CD4-positive, alpha-beta T cell treated with Interleukin-10 for 1 hour (primary cell): ENCODE data around the gene TSPAN5.
"Not testable (repeated sequence)": the region's sequence is repeated elsewhere in the genome, so short reads cannot be mapped to it uniquely, and the experiment has no call there.

Experiments used
- DNase-seq: peaks from one replicate; pipeline ENCODE4 v3.0.0-alpha.2; 2020

Gene TSPAN5

DNA sequence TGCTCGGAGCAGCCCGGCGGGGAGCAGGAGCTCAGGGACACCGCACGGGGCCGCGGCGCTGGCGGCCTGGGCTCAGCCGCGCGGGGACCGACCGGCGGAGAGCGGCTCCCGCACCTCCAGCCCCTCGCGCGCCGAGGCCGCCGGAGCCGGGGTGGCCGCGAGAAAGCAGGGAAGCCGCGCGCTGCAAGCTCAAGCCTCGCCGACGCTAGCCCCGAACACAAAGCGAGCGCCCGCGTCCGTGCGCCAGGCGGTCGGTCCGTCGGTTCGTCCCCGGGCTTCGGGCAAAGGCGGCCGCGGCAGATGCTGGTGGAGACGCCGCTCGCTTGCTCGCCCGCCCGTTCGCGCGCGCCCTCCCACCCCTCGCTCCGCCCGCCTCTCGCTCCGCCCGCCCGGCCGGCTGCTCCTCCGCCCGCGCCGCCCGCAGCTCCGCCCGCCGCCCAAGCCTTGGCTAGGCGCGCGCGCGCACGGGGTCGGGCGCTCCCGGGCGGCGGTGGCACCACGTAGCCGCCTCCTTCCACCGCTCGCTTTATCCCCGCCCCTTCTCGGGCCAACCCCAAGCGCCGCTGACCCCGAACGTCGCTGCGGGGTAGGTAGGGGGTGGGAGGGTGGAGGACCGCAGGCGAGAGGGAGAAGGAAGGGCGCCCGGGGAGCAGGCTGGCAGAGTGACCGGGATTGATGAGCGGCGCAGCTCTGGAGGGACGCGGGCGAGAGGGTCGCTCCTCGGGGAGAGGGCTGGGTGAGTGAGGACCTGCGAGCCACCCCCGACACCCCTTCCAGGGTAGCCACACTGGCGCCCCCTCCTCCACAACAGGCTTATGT is at the start of gene TSPAN5:
Gene TSPAN5, minus strand, starts transcription at position 325 of the 819 bp plus-strand sequence.
- DNase-seq: peak; percentile 84

GRCh38 chr4:98706935-98707334 is 48.5 kb upstream of the TSPAN5 start:
- DNase-seq: no peak

GRCh38 chr4:98706200-98706813 is 47.9 kb upstream of the TSPAN5 start:
- peak; percentile 70 for DNase-seq

- not testable (repeated sequence) for DNase-seq
These were observed 47.2 kb upstream of the TSPAN5 start for GRCh38 chr4:98705586-98705985.

- no peak for DNase-seq
These were observed 42.2 kb upstream of the TSPAN5 start for GRCh38 chr4:98700656-98701055.

- no peak for DNase-seq
These were observed 35.7 kb upstream of the TSPAN5 start for GRCh38 chr4:98694076-98694475.

- no peak for DNase-seq
These were observed 34.0 kb upstream of the TSPAN5 start for GRCh38 chr4:98692411-98692810.

DNA sequence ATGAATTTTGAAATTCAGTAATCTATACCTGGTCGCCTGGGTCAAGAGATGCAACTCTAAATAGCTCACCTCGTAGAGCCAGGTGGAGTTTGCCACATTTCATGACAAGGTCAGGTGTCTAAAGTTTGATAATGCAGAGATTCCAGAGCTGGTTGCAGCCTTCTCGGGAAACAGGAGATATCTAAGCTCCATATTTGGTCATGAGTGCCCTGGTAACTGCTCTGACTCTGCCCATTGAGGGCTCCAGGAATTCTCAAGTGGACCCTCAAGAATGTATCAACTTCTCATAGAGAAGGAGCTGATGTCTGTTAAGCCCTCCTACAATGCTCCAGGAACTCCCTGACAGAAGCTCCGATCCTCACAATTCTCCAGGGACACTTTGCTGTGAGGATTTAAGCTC is 33.2 kb upstream of the TSPAN5 start:
- no peak for DNase-seq

DNA sequence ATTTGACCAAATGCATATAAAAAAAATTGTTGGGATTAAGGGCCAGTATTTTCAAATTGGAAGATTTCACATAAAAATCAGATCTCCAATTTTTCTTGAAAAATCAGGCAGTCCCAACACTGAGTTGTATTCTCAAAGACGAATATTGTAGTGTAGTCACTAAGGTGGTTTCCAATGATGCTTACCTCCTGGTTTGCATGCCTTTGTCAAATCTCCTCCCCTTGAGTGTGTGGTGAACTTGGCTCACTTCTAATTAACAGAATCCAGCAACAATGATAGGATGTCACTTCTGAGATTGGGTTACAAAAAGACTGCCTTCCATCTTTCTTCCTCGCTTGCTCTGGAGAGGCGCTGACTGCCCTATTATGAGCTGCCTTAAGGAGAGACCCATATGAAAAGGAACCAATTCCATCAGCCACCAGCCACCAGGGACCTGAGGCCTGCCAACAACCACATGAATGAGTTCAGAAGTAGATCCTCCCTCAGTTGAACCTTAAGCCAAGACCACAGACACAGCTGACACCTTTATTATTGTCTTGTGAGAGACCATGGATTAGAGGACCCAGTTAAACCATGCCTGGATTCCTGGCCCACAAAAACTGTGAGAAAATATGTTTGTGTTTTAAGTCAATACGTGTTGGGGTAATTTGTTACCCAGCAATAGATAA is 31.2 kb upstream of the TSPAN5 start:
- DNase-seq: peak; percentile 7

GRCh38 chr4:98688411-98689290 is 30.2 kb upstream of the TSPAN5 start:
- peak; percentile 50 for DNase-seq

- DNase-seq: no peak
These were observed 29.5 kb upstream of the TSPAN5 start for GRCh38 chr4:98687876-98688275.

- DNase-seq: no peak
These were observed 28.4 kb upstream of the TSPAN5 start for GRCh38 chr4:98686847-98687246.

- no peak for DNase-seq
These were observed 27.8 kb upstream of the TSPAN5 start for GRCh38 chr4:98686043-98686707.

DNA sequence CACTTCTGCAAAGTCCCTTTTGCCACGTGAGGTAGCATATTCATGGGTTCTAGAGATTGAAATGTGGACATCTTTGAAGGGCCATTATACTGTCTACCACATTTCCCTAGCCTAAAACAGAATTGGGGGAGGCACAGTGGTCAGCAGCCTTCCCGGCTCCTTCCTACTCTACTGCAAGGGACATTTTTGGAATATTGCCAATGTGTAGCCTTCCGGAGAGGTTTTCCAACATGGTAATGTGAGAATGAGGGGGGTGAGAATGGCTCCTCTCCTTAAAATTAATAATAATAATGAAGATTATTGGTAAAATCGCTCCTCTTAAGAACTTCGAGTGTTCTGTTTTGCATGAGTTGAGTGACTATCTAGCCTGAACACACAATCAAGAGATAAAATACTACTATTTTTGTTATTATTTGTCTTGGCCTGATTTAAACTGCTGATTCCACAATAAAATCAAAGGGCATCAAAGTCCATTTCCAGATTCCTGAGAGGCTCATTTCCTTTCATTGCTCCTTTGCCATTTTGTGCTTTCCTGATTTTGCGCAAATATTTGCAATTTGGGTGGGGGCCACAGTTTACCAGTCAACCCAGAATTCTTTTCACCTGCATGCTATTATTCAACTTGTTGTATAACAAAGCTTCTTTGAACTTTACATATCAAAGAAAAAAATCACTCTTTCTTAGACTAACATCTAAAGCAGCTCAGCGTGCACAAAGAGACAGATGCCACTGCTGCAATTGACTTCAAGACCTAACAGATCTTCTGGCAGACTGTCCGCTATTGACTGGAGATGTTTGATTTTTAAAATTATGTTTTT is 27.0 kb upstream of the TSPAN5 start:
- DNase-seq: no peak

DNA sequence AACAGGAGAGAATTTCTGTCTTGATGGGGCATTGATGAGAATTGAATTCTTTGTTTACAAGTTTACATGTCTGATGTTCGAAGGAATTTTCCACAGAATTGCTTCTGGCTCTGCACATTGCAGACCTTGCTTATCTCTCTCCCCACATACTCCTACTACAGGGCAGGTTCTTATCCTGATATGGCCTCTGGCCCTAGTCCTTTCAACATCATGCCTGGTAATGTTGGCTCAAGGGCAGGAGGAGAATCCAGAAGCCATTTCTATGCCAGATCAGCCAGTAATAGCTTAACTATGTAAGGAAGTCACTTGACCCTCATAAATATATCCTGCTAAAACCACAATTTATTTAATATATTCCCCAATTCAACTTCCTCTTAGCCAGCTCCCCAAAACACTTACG is 24.3 kb upstream of the TSPAN5 start:
- DNase-seq: no peak

DNA sequence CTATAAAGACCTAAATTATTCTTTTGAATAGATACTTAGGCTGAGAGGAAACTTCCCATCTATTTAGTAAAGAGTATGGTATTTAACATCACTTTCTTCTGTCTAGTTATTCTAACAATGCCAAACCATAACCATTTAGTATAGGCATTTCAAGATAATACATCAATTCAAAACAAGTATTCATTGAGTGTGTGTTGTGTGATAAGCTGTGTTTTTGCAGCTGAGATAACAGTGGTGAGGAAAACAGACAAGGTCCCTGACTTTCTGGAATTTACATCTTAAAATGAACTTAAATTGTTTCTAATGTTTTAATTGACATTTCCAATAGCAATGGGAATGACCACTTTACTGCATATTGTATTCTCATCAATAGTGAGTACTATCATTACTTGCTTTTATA is 22.4 kb upstream of the TSPAN5 start:
- no peak for DNase-seq

- no peak for DNase-seq
These were observed 21.3 kb upstream of the TSPAN5 start for GRCh38 chr4:98679738-98680137.

- DNase-seq: no peak
These were observed 19.4 kb upstream of the TSPAN5 start for GRCh38 chr4:98677799-98678198.

DNA sequence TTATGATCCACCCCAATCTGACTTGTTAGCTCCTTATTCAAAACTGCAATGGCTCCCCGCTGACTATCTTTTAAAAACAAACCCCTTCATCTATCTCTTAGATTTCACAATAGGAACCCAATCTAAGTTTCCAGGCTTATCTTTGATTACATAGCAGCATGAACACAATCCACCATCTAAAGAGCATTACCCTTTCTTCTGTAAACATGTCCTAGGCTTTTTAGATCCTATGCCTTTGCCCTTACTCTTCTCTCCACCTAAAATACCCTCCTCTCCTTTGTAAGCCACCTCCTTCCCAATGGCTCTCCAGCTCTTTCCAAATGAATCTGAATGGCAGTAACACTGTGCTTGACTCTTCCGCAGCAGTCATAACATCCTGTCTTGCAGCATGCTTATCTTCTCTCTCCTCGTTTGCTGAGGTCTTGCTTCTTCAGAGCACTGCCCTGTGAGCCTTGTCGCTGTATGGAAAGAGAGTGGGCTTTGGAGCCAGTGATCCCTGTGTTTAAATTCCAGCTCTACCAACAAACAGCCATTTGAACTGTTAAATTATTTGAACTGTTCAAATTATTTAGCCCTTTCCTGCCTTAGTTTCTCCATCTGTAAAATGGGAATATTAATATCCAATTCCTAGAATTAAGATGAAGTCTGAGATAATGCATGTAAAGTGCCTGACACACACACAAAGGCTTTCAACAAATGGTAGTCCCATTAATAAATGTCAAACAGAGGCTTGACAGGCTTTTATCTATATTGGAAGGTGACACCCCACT is 16.2 kb upstream of the TSPAN5 start:
- no peak for DNase-seq

DNA sequence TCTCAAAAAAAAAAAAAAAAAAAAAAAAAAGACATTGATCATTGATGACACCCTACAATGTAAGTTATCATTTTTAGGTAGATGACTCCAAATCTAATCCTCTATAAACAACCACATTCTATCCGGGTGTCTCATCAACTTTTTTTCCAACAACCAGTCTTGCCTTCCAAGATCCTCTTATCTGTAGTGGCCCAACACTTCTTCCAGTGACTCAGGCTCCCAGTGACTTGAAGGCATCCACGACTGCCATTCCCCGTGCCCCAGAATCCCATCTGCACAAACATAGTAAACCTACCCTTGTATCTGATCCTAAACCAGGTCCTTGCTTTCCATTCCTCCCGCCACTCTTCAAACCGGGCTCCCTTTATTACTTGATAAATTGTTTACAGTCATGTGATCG is 15.6 kb upstream of the TSPAN5 start:
- no peak for DNase-seq

GRCh38 chr4:98673288-98673644 is 14.9 kb upstream of the TSPAN5 start:
- DNase-seq: no peak
